Mucosa of rectum (tissue), 2 donors: ENCODE results near the gene WDR75.

Experiments used
- H3K27ac ChIP-seq, 2 donors: one replicate each; pipeline ENCODE4 v1.7.0; 2013; ENCODE audit warnings: inconsistent platforms in 2 of 2, low read depth in 2 of 2, low read length in 2 of 2
- H3K27me3 ChIP-seq, 2 donors: one replicate each; pipeline ENCODE4 v1.7.0; 2013; ENCODE audit warnings: low read length in 2 of 2; ENCODE audit not compliant: control insufficient read depth in 2 of 2, insufficient read depth in 2 of 2
- H3K36me3 ChIP-seq, 2 donors: one replicate each; pipeline ENCODE4 v1.7.0; 2013; ENCODE audit warnings: low read length in 2 of 2; ENCODE audit not compliant: control insufficient read depth in 2 of 2, insufficient read depth in 2 of 2
- H3K4me1 ChIP-seq, 2 donors: one replicate each; pipeline ENCODE4 v1.7.0; 2013; ENCODE audit warnings: low read length in 2 of 2, mild to moderate bottlenecking in 1 of 2; ENCODE audit not compliant: control insufficient read depth in 2 of 2, insufficient read depth in 2 of 2
- H3K4me3 ChIP-seq, 2 donors: one replicate each; pipeline ENCODE4 v1.7.0; 2013; ENCODE audit warnings: low read length in 2 of 2
- H3K9ac ChIP-seq, 2 donors: one replicate each; pipeline ENCODE4 v1.7.0; 2013; ENCODE audit warnings: low read length in 2 of 2, low read depth in 1 of 2, mild to moderate bottlenecking in 1 of 2
- H3K9me3 ChIP-seq, 2 donors: one replicate each; pipeline ENCODE4 v1.7.0; 2013; ENCODE audit warnings: low read length in 2 of 2; ENCODE audit not compliant: control insufficient read depth in 2 of 2
- donor health status: healthy.
- donor health status: Normal muscosa, but diverticular disease.

WDR75 gene

DNA sequence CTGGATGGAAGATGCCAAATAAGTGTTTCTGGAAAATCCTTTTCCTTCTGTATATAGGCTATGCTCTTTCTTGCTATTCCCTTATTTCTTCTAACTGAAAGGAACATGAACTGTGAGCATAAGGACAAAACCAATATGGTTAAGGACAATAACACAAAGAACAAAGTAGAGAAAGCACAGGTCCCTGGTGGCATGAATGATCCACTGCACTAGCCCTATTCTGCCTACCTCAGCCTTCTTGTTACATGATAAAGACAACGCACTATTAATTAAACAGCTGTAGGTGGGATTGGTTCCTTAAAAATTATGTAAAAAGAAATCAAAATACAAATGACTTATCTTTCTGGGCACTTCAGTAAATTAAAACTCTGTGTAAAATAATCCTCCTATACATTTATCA is 1.9 kb upstream of the WDR75 start:
- Histone ChIP-seq H3K27me3 (no peaks in the 10 kb centered on the region), H3K9ac (no peak overlapping the region), H3K27ac (no peak overlapping the region), H3K4me1 (peaks cover 3 to 7% of the 10 kb centered on the region in 2 donors), H3K9me3 (no peaks in the 10 kb centered on the region), H3K36me3 (no peaks in the 10 kb centered on the region), H3K4me3 (no peak overlapping the region)

DNA sequence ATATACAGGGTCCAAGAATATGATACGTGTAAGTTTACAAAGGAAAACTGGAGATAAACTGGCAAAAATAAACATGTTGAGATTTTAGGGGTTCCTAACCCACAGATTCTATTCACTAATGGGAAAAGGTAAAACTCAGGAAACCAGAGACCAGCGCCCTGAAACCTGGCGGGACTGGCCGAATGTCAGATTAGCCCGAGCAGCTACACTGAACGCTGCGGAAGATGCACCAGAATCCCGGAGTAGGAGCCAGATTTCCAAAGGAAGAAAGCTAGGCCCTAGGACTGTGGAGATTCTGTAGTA is 679 bp upstream of the WDR75 start:
- Histone ChIP-seq H3K4me3 (peak overlapping the region; percentile 92 to 98), H3K27me3 (no peaks in the 10 kb centered on the region), H3K9me3 (no peaks in the 10 kb centered on the region), H3K27ac (peak overlapping the region; percentile 93 to 96), H3K4me1 (peaks cover 3 to 7% of the 10 kb centered on the region in 2 donors), H3K36me3 (no peaks in the 10 kb centered on the region), H3K9ac (peak overlapping the region; percentile 90 to 97)

DNA sequence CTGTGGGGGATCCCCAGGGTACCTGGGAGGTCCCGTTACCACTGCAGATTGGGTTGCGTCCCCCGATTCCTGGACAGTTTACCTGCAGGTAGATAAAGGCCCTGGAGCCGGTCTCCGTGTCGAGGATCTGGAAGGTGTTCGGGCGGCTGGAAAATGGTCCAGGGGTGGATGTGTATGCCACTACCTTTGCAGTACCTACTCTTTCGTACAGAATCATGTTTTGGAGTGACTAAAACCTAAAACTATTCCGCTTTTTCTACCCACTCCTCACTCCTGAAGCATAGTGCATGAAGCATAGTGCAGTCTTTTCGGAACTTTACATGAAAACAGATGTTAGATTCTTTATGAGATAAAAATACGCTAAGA is 418 bp downstream of the WDR75 start:
- no peaks in the 10 kb centered on the region for H3K36me3 ChIP-seq
- H3K4me1 ChIP-seq = peaks cover 3 to 7% of the 10 kb centered on the region in 2 donors
- H3K9ac ChIP-seq = peak overlapping the region; percentile 90 to 97
- H3K27ac ChIP-seq = peak overlapping the region; percentile 93 to 96
- no peaks in the 10 kb centered on the region for H3K27me3 ChIP-seq
- peak overlapping the region; percentile 92 to 98 for H3K4me3 ChIP-seq
- H3K9me3 ChIP-seq = no peaks in the 10 kb centered on the region

DNA sequence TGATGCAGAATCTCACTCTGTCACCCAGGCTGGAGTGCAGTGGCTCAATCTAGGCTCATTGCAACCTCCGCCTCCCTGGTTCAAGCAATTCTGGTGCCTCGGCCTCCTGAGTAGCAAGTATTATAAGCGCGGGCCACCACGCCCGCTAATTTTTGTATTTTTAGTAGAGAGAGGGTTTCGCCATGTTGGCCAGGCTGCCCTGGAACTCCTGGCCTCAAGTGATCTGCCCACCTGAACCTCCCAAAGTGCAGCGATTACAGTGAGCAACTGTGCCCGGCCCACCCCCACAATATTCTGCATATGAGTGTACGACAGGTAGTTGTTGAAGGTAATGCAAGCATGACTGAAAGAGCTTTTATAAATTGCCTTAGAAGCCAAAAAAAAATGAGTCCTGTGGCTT is 1.2 kb downstream of the WDR75 start:
- peaks cover 0 to 4% of the 10 kb centered on the region in 2 donors for H3K36me3 ChIP-seq
- no peak overlapping the region for H3K9ac ChIP-seq
- H3K27me3 ChIP-seq = no peaks in the 10 kb centered on the region
- peaks cover 3 to 7% of the 10 kb centered on the region in 2 donors for H3K4me1 ChIP-seq
- no peak overlapping the region for H3K27ac ChIP-seq
- peak overlapping the region; percentile 92 to 98 for H3K4me3 ChIP-seq
- H3K9me3 ChIP-seq = no peaks in the 10 kb centered on the region

DNA sequence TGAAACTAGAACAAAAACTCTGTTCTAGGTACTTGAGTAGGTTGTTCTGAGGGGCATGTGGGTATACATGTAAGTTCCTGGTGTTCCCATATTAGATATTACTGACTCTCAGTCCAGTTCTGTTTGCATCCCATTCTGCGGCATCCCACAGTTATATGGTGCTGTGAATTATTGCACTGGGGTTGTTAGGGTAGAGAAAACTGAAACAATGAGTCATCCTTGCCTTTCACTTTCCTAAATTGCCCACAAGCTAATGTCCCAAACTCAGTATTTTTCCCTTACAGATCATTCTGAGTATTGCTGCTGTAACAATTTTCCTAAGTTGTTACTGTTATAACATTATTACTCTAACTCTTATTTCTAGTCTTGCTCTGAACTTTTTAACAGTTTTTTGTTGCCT is 3.0 kb downstream of the WDR75 start:
- Histone ChIP-seq H3K9me3 (no peaks in the 10 kb centered on the region), H3K27ac (no peak overlapping the region), H3K36me3 (peaks cover 8 to 14% of the 10 kb centered on the region in 2 donors), H3K27me3 (no peaks in the 10 kb centered on the region), H3K4me3 (no peak overlapping the region), H3K9ac (no peak overlapping the region), H3K4me1 (peaks cover 3 to 7% of the 10 kb centered on the region in 2 donors)

DNA sequence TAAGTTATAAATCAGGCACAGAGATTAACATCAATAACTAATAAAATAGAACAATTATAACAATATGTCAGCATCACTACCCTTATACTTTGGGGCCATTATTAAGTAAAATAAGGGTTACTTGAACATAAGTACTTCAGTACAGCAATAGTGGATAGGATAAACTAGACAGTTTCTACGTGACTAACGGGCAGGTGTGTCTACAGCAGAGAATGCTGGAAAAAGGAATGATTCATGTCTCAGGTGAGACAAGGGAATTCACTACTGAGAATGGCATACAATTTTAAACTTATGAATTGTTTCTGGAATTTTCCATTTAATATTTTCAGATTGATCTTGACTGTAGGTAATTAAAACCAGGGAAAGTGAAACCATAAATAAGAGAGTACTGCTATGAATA is 5.5 kb downstream of the WDR75 start:
- peaks cover 29 to 36% of the 10 kb centered on the region in 2 donors for H3K36me3 ChIP-seq
- H3K9me3 ChIP-seq = no peaks in the 10 kb centered on the region
- H3K27me3 ChIP-seq = no peaks in the 10 kb centered on the region
- H3K4me1 ChIP-seq = peaks cover 3 to 7% of the 10 kb centered on the region in 2 donors
- no peak overlapping the region for H3K9ac ChIP-seq
- H3K4me3 ChIP-seq = no peak overlapping the region
- no peak overlapping the region for H3K27ac ChIP-seq

DNA sequence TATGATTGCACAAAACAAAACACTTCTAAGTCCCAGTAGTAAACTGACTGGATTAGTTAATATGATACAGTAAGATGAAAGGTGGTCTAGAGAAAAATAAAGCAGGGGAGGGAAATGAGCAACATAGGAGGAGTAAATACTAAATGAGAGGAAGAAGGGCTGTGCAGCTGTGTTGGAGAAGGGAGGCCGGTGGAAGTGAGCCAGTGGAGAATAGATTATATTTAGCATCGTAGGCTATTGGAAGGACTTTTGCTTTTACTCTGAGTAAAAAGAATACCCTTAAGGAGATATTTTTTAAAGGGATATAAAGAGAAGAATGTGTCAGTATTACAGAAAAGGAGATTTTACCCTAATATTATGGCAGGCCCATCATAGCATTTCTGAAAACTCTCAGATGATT is 12.7 kb downstream of the WDR75 start:
- Histone ChIP-seq H3K4me1 (no peaks in the 10 kb centered on the region), H3K9ac (no peak overlapping the region), H3K27ac (no peak overlapping the region), H3K9me3 (no peaks in the 10 kb centered on the region), H3K4me3 (no peak overlapping the region), H3K36me3 (peaks cover 60% of the 10 kb centered on the region in 2 donors), H3K27me3 (no peaks in the 10 kb centered on the region)

DNA sequence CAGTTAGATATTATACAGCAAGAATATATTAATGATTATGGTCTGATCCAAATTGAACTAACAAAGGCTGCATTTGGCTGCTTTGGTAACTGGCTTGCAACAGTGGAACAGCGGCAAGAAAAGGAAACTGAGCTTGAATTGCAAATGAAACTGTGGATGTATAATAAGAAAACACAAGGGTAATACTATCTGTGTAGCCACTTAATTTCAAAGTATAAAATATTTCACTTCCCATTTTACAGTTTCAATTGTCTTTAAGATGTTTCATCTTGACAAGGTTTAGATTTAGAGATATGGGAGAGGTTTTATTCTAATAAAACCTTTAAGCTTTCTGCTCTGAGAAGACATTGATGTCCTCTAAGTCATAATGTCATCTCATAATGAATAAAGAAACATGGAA is 23.8 kb downstream of the WDR75 start:
- Histone ChIP-seq H3K4me3 (no peak overlapping the region), H3K27me3 (no peaks in the 10 kb centered on the region), H3K36me3 (peaks cover 56 to 59% of the 10 kb centered on the region in 2 donors), H3K4me1 (no peaks in the 10 kb centered on the region), H3K27ac (no peak overlapping the region), H3K9me3 (no peaks in the 10 kb centered on the region), H3K9ac (no peak overlapping the region)

DNA sequence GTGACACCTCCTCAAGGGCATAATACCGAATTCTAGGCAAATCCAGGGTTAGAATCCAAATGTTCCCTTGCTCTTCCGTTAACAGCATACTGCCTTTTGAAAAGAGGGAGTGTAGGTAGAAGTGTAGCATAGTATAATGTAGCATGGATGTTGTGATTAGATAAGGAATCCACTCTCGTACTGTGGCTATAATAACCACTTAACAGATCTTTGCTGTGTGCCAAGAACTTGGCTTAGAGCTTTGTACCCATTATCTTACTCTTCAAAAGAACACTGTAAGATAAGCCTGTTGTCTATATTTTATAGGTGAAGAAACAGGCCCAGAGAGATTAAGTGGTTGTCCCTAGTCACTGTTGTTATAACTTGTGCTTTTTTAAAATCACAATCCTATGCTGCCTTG is 24.2 kb downstream of the WDR75 start:
- Histone ChIP-seq H3K36me3 (peaks cover 55 to 58% of the 10 kb centered on the region in 2 donors), H3K4me1 (no peaks in the 10 kb centered on the region), H3K27me3 (no peaks in the 10 kb centered on the region), H3K9me3 (no peaks in the 10 kb centered on the region), H3K9ac (no peak overlapping the region), H3K27ac (no peak overlapping the region), H3K4me3 (no peak overlapping the region)

DNA sequence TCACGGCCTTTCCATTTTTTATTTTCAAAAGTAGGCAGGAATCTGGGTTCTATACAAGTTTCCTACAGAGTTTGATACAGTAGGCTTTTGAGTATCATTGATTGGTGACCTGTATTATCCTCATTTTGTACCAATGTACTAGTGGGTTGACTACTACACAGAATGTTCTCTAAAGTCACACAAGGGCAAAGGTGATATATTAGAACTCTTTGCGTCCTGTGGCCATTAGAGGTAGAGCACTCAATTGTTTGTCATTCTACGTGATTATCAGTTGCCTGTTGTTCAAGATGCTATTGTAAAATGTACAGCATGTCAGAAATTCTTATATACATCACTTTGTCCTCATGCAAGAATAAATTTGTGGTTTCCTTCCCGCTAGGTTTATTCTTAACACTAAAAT is 24.8 kb downstream of the WDR75 start:
- H3K4me1 ChIP-seq = no peaks in the 10 kb centered on the region
- H3K27ac ChIP-seq = no peak overlapping the region
- no peak overlapping the region for H3K9ac ChIP-seq
- no peaks in the 10 kb centered on the region for H3K9me3 ChIP-seq
- H3K36me3 ChIP-seq = peaks cover 54 to 61% of the 10 kb centered on the region in 2 donors
- no peaks in the 10 kb centered on the region for H3K27me3 ChIP-seq
- H3K4me3 ChIP-seq = no peak overlapping the region

DNA sequence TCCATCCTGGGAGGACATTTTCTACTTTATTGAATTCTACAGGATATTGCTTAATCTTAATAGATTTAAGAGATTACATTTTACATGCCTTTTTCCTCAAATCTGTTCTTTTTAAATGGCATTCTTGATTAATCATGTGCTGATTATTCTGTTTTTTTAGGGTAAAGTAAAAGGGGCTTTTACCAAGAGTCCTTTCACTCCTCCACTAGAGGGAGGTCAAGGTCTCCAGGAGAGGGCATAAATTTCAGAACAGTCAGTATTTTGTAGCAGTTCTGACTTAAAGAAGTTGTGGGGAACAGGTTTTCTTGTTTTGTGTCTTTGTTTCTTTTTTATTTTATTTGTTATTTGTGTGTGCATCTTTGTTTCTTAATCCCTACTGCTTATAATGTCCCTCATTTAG is 25.4 kb downstream of the WDR75 start:
- no peaks in the 10 kb centered on the region for H3K9me3 ChIP-seq
- peaks cover 57 to 64% of the 10 kb centered on the region in 2 donors for H3K36me3 ChIP-seq
- H3K9ac ChIP-seq = no peak overlapping the region
- H3K27me3 ChIP-seq = no peaks in the 10 kb centered on the region
- H3K4me1 ChIP-seq = no peaks in the 10 kb centered on the region
- no peak overlapping the region for H3K4me3 ChIP-seq
- no peak overlapping the region for H3K27ac ChIP-seq
